Vagina (tissue), 2 donors: ENCODE results near the gene ABAT.

ENCODE experiments used
- POLR2A ChIP-seq, 2 donors: fragments of 450-650 bp; IDR thresholded peaks; one replicate each; pipeline ENCODE4 v1.6.1; 2017; ENCODE audit warnings: antibody characterized with exemption in 2 of 2, mild to moderate bottlenecking in 2 of 2, moderate library complexity in 2 of 2
- POLR2AphosphoS5 ChIP-seq, 2 donors: sonication (generic); formaldehyde crosslinking; IDR thresholded peaks; one replicate each; pipeline ENCODE4 v1.9.0; 2017; ENCODE audit warnings: antibody characterized with exemption in 2 of 2, mild to moderate bottlenecking in 2 of 2, low read depth in 1 of 2; ENCODE audit not compliant: insufficient read depth in 1 of 2
- TF ChIP-seq, protein P1 (sequence below), 3 experiments: fragments of 450-650 bp in 2 of 3; fragments of 200-600 bp in 1 of 3; sonication (generic) in 1 of 3; IDR thresholded peaks; one replicate each; pipeline ENCODE4 v1.5.1; 2017 to 2019; ENCODE audit warnings: antibody characterized with exemption in 3 of 3, mild to moderate bottlenecking in 2 of 3, moderate library complexity in 2 of 3

DNA sequence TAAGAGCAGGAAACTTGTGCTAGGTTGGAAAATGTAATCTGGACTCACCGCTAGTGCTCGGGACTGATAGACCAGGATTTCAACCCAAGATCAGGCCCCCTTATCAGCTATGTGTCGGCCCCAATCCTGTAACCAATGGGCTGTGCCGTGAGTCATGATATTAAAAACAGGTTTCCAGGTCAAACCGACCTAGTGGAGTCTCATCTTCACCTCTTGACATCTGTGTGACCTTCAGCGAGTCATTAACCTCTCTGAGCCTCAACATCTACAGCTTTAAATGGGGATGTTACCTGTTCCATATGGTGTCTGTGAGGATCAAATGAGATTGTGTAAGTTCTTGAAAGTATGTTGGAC, 123.7 kb downstream of the ABAT start:
- TF ChIP-seq POLR2AphosphoS5 (IDR thresholded peaks at IDR 0.05; ENCODE audit: insufficient read depth in 1 of 2, low read depth in 1 of 2) (no peak), POLR2A (IDR thresholded peaks at IDR 0.05) (no peak)
- TF ChIP-seq, protein P1, sequence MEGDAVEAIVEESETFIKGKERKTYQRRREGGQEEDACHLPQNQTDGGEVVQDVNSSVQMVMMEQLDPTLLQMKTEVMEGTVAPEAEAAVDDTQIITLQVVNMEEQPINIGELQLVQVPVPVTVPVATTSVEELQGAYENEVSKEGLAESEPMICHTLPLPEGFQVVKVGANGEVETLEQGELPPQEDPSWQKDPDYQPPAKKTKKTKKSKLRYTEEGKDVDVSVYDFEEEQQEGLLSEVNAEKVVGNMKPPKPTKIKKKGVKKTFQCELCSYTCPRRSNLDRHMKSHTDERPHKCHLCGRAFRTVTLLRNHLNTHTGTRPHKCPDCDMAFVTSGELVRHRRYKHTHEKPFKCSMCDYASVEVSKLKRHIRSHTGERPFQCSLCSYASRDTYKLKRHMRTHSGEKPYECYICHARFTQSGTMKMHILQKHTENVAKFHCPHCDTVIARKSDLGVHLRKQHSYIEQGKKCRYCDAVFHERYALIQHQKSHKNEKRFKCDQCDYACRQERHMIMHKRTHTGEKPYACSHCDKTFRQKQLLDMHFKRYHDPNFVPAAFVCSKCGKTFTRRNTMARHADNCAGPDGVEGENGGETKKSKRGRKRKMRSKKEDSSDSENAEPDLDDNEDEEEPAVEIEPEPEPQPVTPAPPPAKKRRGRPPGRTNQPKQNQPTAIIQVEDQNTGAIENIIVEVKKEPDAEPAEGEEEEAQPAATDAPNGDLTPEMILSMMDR (IDR thresholded peaks at IDR 0.05), result no peak
